RWPE2 (cell line): ENCODE data around the gene ADIPOQ.
"Not testable (repeated sequence)": the region's sequence is repeated elsewhere in the genome, so short reads cannot be mapped to it uniquely, and the experiment has no call there.

Experiments
- ATAC-seq: fragments of 200-7000 bp; cut with Tn5 transposase; 3 replicates; pipeline ENCODE4 v1.9.1; 2021; ENCODE audit warnings: low read depth
- DNase-seq: peaks from one replicate; pipeline ENCODE4 v3.0.0-alpha.2; 2020; ENCODE audit warnings: low spot score
- H3K27ac ChIP-seq: fragments of 450-650 bp; 2 replicates; pipeline ENCODE4 v1.5.1; 2017; ENCODE audit warnings: mild to moderate bottlenecking; ENCODE audit not compliant: poor library complexity, severe bottlenecking
- H3K27me3 ChIP-seq: fragments of 250-450 bp; sonication (Bioruptor Pico); 2 replicates; pipeline ENCODE4 v1.5.1; 2021; ENCODE audit warnings: mild to moderate bottlenecking, moderate library complexity; ENCODE audit not compliant: insufficient read depth, poor library complexity, severe bottlenecking
- H3K36me3 ChIP-seq: fragments of 250-450 bp; sonication (Bioruptor Pico); 2 replicates; pipeline ENCODE4 v1.5.1; 2020; ENCODE audit warnings: low read depth, mild to moderate bottlenecking, moderate library complexity
- H3K4me1 ChIP-seq: fragments of 250-450 bp; sonication (Bioruptor Pico); 2 replicates; pipeline ENCODE4 v1.5.1; 2021; ENCODE audit warnings: mild to moderate bottlenecking, moderate library complexity; ENCODE audit not compliant: insufficient read depth, poor library complexity, severe bottlenecking
- H3K4me3 ChIP-seq: fragments of 250-450 bp; sonication (Bioruptor Pico); 2 replicates; pipeline ENCODE4 v1.5.1; 2021; ENCODE audit warnings: mild to moderate bottlenecking, moderate library complexity; ENCODE audit not compliant: severe bottlenecking
- H3K9me3 ChIP-seq: fragments of 250-450 bp; sonication (Bioruptor Pico); 2 replicates; pipeline ENCODE4 v1.5.1; 2021; ENCODE audit warnings: mild to moderate bottlenecking, moderate library complexity; ENCODE audit not compliant: severe bottlenecking
- CTCF ChIP-seq: fragments of 450-650 bp; IDR thresholded peaks from one replicate; pipeline ENCODE4 v1.5.1; 2017; ENCODE audit warnings: mild to moderate bottlenecking, moderate library complexity; ENCODE audit not compliant: poor library complexity, severe bottlenecking

The ADIPOQ gene

GRCh38 chr3:186842426-186843038 lies at the start of gene ADIPOQ:
Gene ADIPOQ (plus strand): TSS chr3:186842710. CDS start chr3:186853059, 10,349 bp downstream.
- no peak for TF ChIP-seq CTCF
- no peak for ATAC-seq

GRCh38 chr3:186798239-186798874 lies 44.2 kb upstream of the ADIPOQ start:
- no peak overlapping the region for H3K4me3 ChIP-seq
- ATAC-seq (no peak), DNase-seq (no peak)
- H3K27me3 ChIP-seq: no peaks in the 10 kb centered on the region
- no peak for TF ChIP-seq CTCF
- peaks cover 95% of the 10 kb centered on the region for H3K36me3 ChIP-seq
- no peak overlapping the region for H3K27ac ChIP-seq
- no peaks in the 10 kb centered on the region for H3K9me3 ChIP-seq
- no peaks in the 10 kb centered on the region for H3K4me1 ChIP-seq

More at GRCh38 chr3:186842426-186843038, at the start of gene ADIPOQ:
- H3K4me1 ChIP-seq: no peaks in the 10 kb centered on the region
- H3K27ac ChIP-seq: no peak within 1 kb of the TSS
- no peaks in the 10 kb centered on the region for H3K27me3 ChIP-seq
- H3K9me3 ChIP-seq: no peaks in the 10 kb centered on the region
- no peak within 1 kb of the TSS for H3K4me3 ChIP-seq
- H3K36me3 ChIP-seq: no peaks in the 10 kb centered on the region
- DNase-seq: no peak

GRCh38 chr3:186800285-186800684 lies 42.2 kb upstream of the ADIPOQ start:
- Histone ChIP-seq H3K27me3 (no peaks in the 10 kb centered on the region), H3K36me3 (peaks cover 95% of the 10 kb centered on the region), H3K27ac (no peak overlapping the region), H3K9me3 (no peaks in the 10 kb centered on the region), H3K4me1 (peaks cover 2% of the 10 kb centered on the region), H3K4me3 (no peak overlapping the region)
- no peak for DNase-seq
- no peak for ATAC-seq
- no peak for TF ChIP-seq CTCF

- Histone ChIP-seq H3K4me3 (no peak overlapping the region), H3K9me3 (no peaks in the 10 kb centered on the region), H3K27me3 (no peaks in the 10 kb centered on the region), H3K27ac (no peak overlapping the region), H3K4me1 (peaks cover 8% of the 10 kb centered on the region), H3K36me3 (peaks cover 76% of the 10 kb centered on the region)
- TF ChIP-seq CTCF: no peak
- ATAC-seq: no peak
- no peak for DNase-seq
Observed at GRCh38 chr3:186802701-186803100, 39.8 kb upstream of the ADIPOQ start.

GRCh38 chr3:186803447-186803846 lies 39.1 kb upstream of the ADIPOQ start:
- H3K9me3 ChIP-seq, H3K27ac ChIP-seq, H3K4me1 ChIP-seq, H3K4me3 ChIP-seq, DNase-seq, H3K27me3 ChIP-seq, ATAC-seq: not testable (repeated sequence)
- peaks cover 68% of the 10 kb centered on the region for H3K36me3 ChIP-seq
